WERI-Rb-1 (cell line): ENCODE measurements around the gene GARNL3.

Experiments used
- DNase-seq: peaks from one replicate; pipeline ENCODE4 v3.0.0-alpha.2; 2020
- H3K27ac ChIP-seq: fragments of 250-450 bp; sonication (Bioruptor Pico); 2 replicates; pipeline ENCODE4 v1.5.1; 2020; ENCODE audit warnings: mild to moderate bottlenecking, moderate library complexity
- H3K27me3 ChIP-seq: fragments of 250-450 bp; sonication (Bioruptor Pico); 2 replicates; pipeline ENCODE4 v1.5.1; 2021; ENCODE audit warnings: mild to moderate bottlenecking, low read depth, moderate library complexity; ENCODE audit not compliant: insufficient read depth, severe bottlenecking
- H3K36me3 ChIP-seq: fragments of 250-450 bp; sonication (Bioruptor Pico); 2 replicates; pipeline ENCODE4 v1.5.1; 2020; ENCODE audit warnings: mild to moderate bottlenecking, moderate library complexity
- H3K4me3 ChIP-seq: 2 replicates; pipeline ENCODE4 v1.5.1; 2011; ENCODE audit warnings: low read depth, mild to moderate bottlenecking, control low read depth, low read length
- H3K9me3 ChIP-seq: fragments of 250-450 bp; sonication (Bioruptor Pico); 2 replicates; pipeline ENCODE4 v1.5.1; 2021; ENCODE audit warnings: mild to moderate bottlenecking, moderate library complexity; ENCODE audit not compliant: severe bottlenecking
- TF ChIP-seq, protein P1 (sequence below): IDR thresholded peaks from 2 replicates; pipeline ENCODE4 v1.5.1; 2011; ENCODE audit warnings: low read depth, mild to moderate bottlenecking, control low read depth, inconsistent platforms, low read length

GARNL3 gene

DNA sequence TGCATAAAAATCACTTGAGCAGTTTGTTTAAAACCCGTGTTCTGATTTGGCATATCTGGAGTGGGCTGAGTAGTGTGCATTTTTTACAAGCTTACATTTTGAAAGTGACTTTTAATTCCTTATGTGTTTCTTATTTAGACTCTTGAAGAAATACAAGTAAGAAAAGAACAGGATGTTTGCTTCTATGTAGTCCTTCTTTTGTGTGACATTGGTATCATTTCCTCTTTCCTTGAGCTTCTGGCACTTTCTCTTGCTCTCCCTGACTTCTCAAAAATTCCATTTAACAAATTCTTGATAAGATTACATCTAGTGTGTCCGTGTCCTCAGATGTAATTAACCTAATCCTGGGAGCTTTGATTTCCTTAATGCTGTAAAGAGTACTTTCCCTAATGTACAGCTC, 12.5 kb downstream of the GARNL3 start:
- Histone ChIP-seq H3K27ac (no peak overlapping the region), H3K27me3 (no peaks in the 10 kb centered on the region), H3K4me3 (no peak overlapping the region), H3K36me3 (peaks cover 32% of the 10 kb centered on the region), H3K9me3 (peaks cover 6% of the 10 kb centered on the region)
- TF ChIP-seq, protein P1, sequence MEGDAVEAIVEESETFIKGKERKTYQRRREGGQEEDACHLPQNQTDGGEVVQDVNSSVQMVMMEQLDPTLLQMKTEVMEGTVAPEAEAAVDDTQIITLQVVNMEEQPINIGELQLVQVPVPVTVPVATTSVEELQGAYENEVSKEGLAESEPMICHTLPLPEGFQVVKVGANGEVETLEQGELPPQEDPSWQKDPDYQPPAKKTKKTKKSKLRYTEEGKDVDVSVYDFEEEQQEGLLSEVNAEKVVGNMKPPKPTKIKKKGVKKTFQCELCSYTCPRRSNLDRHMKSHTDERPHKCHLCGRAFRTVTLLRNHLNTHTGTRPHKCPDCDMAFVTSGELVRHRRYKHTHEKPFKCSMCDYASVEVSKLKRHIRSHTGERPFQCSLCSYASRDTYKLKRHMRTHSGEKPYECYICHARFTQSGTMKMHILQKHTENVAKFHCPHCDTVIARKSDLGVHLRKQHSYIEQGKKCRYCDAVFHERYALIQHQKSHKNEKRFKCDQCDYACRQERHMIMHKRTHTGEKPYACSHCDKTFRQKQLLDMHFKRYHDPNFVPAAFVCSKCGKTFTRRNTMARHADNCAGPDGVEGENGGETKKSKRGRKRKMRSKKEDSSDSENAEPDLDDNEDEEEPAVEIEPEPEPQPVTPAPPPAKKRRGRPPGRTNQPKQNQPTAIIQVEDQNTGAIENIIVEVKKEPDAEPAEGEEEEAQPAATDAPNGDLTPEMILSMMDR, result no peak
- DNase-seq, result no peak

DNA sequence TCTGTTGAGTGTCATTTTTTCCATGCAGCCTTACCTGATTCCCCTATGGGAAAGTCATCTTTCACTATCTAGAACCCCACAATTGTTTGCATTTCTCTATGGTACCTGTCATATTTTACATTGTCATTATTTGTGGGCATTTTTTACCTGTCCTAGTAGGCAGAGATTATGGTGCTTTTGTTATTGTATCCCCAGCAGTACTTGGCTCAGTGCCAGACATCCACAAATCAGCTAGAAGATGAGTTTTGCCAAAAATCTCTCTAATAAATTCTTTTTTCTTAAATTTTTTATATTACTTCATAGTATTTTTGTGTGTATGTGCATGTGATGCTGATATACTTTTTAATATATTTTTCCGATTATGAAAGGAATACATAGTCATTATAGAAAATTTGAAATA, 13.2 kb downstream of the GARNL3 start:
- Histone ChIP-seq H3K4me3 (no peak overlapping the region), H3K27me3 (no peaks in the 10 kb centered on the region), H3K27ac (no peak overlapping the region), H3K9me3 (peaks cover 6% of the 10 kb centered on the region), H3K36me3 (peaks cover 26% of the 10 kb centered on the region)
- no peak for DNase-seq
- TF ChIP-seq, protein P1, result no peak

DNA sequence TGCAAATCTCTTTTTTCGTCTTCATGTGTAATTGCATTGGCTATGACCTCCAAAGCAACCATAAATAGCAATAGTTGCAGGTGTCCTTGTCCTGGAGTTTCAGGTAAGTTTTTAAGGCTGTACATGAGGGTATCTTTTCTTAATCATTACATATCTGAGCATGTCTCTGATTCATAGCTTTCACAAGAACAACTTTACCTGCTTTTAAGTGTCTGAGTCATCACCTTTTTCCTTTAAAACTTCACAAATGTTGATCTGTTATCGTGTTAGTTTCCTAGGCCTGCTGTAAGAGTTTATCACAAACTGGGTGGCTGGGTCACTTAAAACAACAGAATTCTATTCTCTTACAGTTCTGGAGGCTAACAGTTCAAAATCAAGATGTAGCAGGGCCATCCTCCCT, 13.8 kb downstream of the GARNL3 start:
- TF ChIP-seq, protein P1, result no peak
- H3K9me3 ChIP-seq, result peaks cover 6% of the 10 kb centered on the region

DNA sequence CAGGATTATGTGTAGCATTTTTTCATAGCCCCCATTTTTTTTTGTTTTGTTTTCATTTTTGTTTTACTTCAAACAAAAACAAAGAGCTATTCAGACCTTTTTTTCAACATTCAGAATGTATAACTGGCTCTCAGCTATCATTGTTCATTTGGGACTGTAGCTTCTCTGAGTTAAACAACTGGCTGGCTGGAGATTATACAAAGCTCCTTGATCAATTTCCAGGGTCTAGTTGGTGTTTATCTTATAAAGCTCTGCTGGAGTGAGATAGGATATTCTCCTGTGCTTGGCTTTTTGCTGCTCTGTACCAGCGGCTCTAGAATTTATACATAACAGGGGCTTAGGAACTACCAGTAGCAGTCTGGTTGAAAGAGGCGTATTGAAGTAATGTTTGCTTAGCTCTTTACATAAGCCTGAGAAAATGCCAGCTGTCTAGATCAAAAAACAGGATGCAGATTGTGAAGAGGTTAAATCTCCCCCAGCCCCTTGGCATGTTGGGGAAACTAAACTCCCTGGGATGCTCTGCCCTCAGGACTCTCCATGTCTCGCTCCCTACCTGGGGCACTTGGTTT, 15.2 kb downstream of the GARNL3 start:
- peak; percentile 45 for DNase-seq
- Histone ChIP-seq H3K36me3 (peaks cover 7% of the 10 kb centered on the region; the same call in 1 of the 2 replicates), H3K4me3 (no peak overlapping the region), H3K27ac (peak overlapping the region; percentile 63), H3K27me3 (no peaks in the 10 kb centered on the region), H3K9me3 (peaks cover 6% of the 10 kb centered on the region)
- TF ChIP-seq, protein P1, result no peak

More for the DNA sequence above, 13.8 kb downstream of the GARNL3 start:
- Histone ChIP-seq H3K27ac (no peak overlapping the region), H3K36me3 (peaks cover 21% of the 10 kb centered on the region), H3K4me3 (no peak overlapping the region), H3K27me3 (no peaks in the 10 kb centered on the region)
- DNase-seq, result no peak

DNA sequence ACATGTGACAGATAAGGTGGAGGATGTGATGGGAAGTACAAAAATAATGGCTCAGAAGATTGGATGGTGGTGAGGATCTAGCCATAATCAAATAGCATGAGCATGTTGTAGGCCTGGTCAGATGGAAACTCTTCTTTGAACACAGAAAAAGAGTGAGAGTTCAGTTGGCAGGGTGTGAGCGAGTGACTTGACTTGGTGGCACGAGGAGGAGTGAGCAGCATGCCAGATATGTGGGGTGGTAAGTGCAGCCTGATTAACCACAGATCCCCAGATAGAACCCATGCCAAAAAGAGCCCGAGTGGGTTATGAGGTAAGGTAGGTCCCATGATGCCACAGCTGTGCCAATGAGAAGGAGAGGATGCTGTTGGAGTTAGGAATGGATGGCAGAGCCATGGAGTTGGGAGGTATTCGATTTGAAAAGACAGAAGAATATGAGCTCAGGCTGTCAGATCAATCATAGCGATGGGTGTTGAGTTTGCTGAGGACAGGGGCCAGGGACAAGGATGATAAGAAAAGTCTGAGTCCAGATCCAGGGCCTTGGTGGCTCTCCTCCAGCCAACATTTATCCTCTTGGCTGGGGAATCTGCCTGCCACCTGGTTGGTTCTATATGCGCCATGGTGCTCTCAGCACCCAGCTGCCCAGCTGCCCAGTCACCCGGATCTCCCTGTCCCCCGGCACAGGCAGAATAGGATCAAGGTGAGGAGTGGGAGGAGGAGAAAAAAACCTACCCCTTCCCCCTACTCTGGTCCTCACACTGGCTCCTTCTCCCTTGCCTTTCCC, 16.5 kb downstream of the GARNL3 start:
- DNase-seq, result no peak
- TF ChIP-seq, protein P1, result no peak
- H3K36me3 ChIP-seq, result peaks cover 7% of the 10 kb centered on the region; the same call in 1 of the 2 replicates
- peak overlapping the region; percentile 63 for H3K27ac ChIP-seq
- no peaks in the 10 kb centered on the region for H3K27me3 ChIP-seq
- H3K9me3 ChIP-seq, result peaks cover 6% of the 10 kb centered on the region
- no peak overlapping the region for H3K4me3 ChIP-seq

DNA sequence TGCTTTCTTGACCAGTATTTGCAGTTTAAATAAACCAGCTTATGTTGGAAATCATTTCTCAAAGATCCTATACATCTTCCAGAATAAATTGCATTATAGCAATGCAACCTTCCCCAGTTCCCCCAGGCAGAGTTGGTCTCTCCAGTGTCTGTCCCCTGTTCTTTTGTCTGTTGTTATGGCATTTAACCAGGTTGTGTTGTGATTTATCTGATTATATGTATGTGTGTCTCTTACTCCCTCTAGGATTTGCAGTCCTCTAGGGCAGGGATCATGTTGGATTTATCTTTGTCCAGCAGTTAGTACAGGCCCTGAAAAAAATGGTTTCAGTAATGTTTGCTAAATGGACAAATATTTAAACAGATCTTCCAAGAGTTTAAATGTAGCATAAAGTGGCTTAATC, 17.3 kb downstream of the GARNL3 start:
- Histone ChIP-seq H3K27me3 (no peaks in the 10 kb centered on the region), H3K27ac (peak overlapping the region; percentile 63), H3K9me3 (peaks cover 6% of the 10 kb centered on the region), H3K36me3 (peaks cover 9% of the 10 kb centered on the region; the same call in 1 of the 2 replicates), H3K4me3 (no peak overlapping the region)
- no peak for DNase-seq
- TF ChIP-seq, protein P1, result no peak
